Tibial nerve (tissue), 4 donors: ENCODE measurements around the gene TIGD6. TPM values are rescaled to one million over a fixed set of nuclear protein-coding genes. Genes with fewer than 3 reads are reported as not detected.

ENCODE experiments used
- DNase-seq, 2 donors: peaks; one replicate each; pipeline ENCODE4 v3.0.0-alpha.2; 2019; ENCODE audit warnings: low spot score in 2 of 2
- H3K27ac ChIP-seq, 4 donors: fragments of 200-600 bp; sonication (generic) in 3 of 4; one replicate each; pipeline ENCODE4 v1.5.1; 2017 to 2019; ENCODE audit warnings: mild to moderate bottlenecking in 1 of 4
- H3K27me3 ChIP-seq, 2 donors: fragments of 200-600 bp; sonication (generic) in 1 of 2; one replicate each; pipeline versions ENCODE4 v1.5.1 to v1.6.0; 2017 to 2019
- H3K36me3 ChIP-seq, 3 donors: fragments of 200-600 bp; sonication (generic); one replicate each; pipeline ENCODE4 v1.5.1; 2018 to 2019
- H3K4me1 ChIP-seq, 4 donors: fragments of 200-600 bp; sonication (generic) in 3 of 4; one replicate each; pipeline ENCODE4 v1.5.1; 2017 to 2019
- H3K4me3 ChIP-seq, 4 donors: fragments of 200-600 bp; sonication (generic) in 3 of 4; one replicate each; pipeline ENCODE4 v1.5.1; 2017 to 2019; ENCODE audit warnings: mild to moderate bottlenecking in 1 of 4, moderate library complexity in 1 of 4
- H3K9me3 ChIP-seq, 4 donors: fragments of 200-600 bp; sonication (generic) in 3 of 4; one replicate each; pipeline ENCODE4 v1.5.1; 2017 to 2019
- EP300 ChIP-seq, 2 donors: sonication (generic); formaldehyde crosslinking; IDR thresholded peaks; one replicate each; pipeline ENCODE4 v1.6.1; 2017; ENCODE audit warnings: antibody characterized with exemption in 2 of 2, mild to moderate bottlenecking in 1 of 2
- POLR2A ChIP-seq, 2 donors: fragments of 450-650 bp; IDR thresholded peaks; one replicate each; pipeline ENCODE4 v1.6.1; 2017; ENCODE audit warnings: antibody characterized with exemption in 2 of 2, mild to moderate bottlenecking in 2 of 2, moderate library complexity in 2 of 2
- WGBS, 2 donors: methylation state at CpG; one replicate each; pipeline ENCODE4 v1.1.5; 2018; 5-methylcytosine and 5-hydroxymethylcytosine counted together
- total RNA-seq, 4 donors: library from RNA; depleted of rRNA; stranded (reverse); fragments of >200 nt; gene quantifications; one replicate each; pipeline ENCODE4 v1.1.0, GENCODE V29; 2016
- TF ChIP-seq, protein P1 (sequence below), 5 experiments: fragments of 200-600 bp in 3 of 5; fragments of 450-650 bp in 2 of 5; sonication (generic) in 3 of 5; IDR thresholded peaks; one replicate each; pipeline ENCODE4 v1.5.1; 2016 to 2019; ENCODE audit warnings: antibody characterized with exemption in 5 of 5, mild to moderate bottlenecking in 3 of 5, moderate library complexity in 2 of 5

The TIGD6 gene
- total RNA-seq, 4 donors from 2014 or later, result 6.7 to 14.4 (median 8.1) TPM

DNA sequence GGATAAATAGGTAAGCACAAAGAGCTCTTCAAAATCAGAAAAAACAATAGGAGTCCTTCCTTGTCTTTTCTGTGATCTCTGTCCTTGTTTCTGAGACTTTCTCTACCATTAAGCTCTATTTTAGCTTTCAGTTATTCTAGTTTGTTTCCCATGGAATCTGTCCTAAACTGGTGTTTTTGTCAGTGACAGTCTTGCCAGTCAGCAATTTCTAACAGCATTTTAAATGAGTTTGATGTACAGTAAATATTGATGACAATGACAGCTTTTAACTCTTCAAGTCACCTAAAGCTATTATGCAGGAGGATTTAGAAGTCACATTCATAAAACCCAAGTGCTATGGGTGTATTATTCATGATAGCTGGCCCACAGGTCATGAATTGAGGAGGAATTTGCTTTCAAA is 17.9 kb downstream of the TIGD6 start:
- peaks cover 0 to 64% (median 0%) of the 10 kb centered on the region in 3 donors for H3K36me3 ChIP-seq
- H3K27ac ChIP-seq, result no peak overlapping the region
- no peaks in the 10 kb centered on the region for H3K27me3 ChIP-seq
- DNase-seq, result no peak
- H3K4me1 ChIP-seq, result no peaks in the 10 kb centered on the region
- TF ChIP-seq, protein P1, sequence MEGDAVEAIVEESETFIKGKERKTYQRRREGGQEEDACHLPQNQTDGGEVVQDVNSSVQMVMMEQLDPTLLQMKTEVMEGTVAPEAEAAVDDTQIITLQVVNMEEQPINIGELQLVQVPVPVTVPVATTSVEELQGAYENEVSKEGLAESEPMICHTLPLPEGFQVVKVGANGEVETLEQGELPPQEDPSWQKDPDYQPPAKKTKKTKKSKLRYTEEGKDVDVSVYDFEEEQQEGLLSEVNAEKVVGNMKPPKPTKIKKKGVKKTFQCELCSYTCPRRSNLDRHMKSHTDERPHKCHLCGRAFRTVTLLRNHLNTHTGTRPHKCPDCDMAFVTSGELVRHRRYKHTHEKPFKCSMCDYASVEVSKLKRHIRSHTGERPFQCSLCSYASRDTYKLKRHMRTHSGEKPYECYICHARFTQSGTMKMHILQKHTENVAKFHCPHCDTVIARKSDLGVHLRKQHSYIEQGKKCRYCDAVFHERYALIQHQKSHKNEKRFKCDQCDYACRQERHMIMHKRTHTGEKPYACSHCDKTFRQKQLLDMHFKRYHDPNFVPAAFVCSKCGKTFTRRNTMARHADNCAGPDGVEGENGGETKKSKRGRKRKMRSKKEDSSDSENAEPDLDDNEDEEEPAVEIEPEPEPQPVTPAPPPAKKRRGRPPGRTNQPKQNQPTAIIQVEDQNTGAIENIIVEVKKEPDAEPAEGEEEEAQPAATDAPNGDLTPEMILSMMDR (IDR thresholded peaks at IDR 0.05), result no peak
- no peaks in the 10 kb centered on the region for H3K9me3 ChIP-seq
- H3K4me3 ChIP-seq, result no peak overlapping the region

DNA sequence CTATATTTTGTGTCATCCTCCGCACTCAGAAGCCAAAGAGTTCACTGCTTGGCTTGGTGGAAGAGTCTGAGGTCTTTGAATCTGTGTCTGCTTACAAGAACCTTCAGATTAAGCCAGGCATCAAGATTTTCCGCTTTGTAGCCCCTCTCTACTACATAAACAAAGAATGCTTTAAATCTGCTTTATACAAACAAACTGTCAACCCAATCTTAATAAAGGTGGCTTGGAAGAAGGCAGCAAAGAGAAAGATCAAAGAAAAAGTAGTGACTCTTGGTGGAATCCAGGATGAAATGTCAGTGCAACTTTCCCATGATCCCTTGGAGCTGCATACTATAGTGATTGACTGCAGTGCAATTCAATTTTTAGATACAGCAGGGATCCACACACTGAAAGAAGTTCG is 19.2 kb downstream of the TIGD6 start:
- Histone ChIP-seq H3K27me3 (no peaks in the 10 kb centered on the region), H3K4me1 (no peaks in the 10 kb centered on the region), H3K9me3 (no peaks in the 10 kb centered on the region), H3K27ac (no peak overlapping the region), H3K4me3 (no peak overlapping the region), H3K36me3 (peaks cover 0 to 65% (median 0%) of the 10 kb centered on the region in 3 donors)
- no peak for TF ChIP-seq POLR2A (IDR thresholded peaks at IDR 0.05)
- TF ChIP-seq, protein P1 (IDR thresholded peaks at IDR 0.05), result no peak
- WGBS, 2 donors, result 85 to 86% methylated on average over 3 of the region's 3 CpGs
- no peak for DNase-seq

DNA sequence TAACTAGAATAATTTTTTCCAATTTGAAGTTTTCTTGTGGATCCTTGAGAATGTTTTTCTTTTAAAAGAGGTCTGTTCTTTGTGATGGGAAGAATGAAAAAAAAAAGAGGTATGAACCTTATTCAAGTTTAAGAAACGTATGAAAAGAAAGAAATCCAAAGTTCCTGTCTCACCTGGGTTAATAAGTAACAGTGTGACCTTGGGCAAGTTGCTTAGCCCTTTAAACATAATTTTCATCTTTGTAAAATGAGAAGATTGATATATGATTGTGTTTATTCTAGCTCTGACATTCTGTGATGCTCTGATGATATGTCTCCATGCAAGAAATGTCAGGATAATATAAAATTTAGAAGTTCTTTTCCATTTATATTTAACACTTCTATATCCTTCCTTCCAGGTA is 20.6 kb downstream of the TIGD6 start:
- Histone ChIP-seq H3K4me3 (no peak overlapping the region), H3K9me3 (no peaks in the 10 kb centered on the region), H3K27ac (no peak overlapping the region), H3K27me3 (no peaks in the 10 kb centered on the region), H3K4me1 (no peaks in the 10 kb centered on the region), H3K36me3 (peaks cover 0 to 65% (median 0%) of the 10 kb centered on the region in 3 donors)
- 79 to 83% methylated on average over 1 of the region's 1 CpG for WGBS, 2 donors
- no peak for DNase-seq
- TF ChIP-seq EP300 (IDR thresholded peaks at IDR 0.05), result no peak
- TF ChIP-seq POLR2A (IDR thresholded peaks at IDR 0.05), result no peak
- TF ChIP-seq, protein P1 (IDR thresholded peaks at IDR 0.05), result no peak

DNA sequence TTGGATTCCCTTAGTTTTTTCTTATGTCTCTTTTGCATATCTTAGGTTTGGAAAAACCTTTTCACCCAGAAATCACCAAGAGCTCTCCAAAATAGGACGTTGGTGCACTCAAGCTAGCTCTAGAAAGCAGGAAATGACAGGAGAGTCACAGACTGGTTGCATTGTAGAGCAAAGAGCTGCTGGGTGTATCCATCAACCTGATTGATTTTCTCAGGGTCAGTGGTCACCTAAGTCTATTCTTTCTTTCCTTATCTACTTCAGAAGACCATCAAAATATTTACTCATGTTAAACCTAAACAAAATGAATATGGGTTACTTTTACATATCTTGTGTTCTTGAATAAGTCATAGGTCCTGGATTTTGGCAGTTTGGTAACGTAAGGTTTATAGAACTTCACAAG is 25.0 kb downstream of the TIGD6 start:
- no peak for DNase-seq
- Histone ChIP-seq H3K9me3 (no peaks in the 10 kb centered on the region), H3K4me3 (no peak overlapping the region), H3K36me3 (peaks cover 0 to 38% (median 0%) of the 10 kb centered on the region in 3 donors), H3K27me3 (no peaks in the 10 kb centered on the region), H3K4me1 (no peaks in the 10 kb centered on the region), H3K27ac (no peak overlapping the region)
- no peak for TF ChIP-seq EP300 (IDR thresholded peaks at IDR 0.05)
- TF ChIP-seq POLR2A (IDR thresholded peaks at IDR 0.05), result no peak
- TF ChIP-seq, protein P1 (IDR thresholded peaks at IDR 0.05), result no peak
- 61 to 64% methylated on average over 2 of the region's 2 CpGs for WGBS, 2 donors

DNA sequence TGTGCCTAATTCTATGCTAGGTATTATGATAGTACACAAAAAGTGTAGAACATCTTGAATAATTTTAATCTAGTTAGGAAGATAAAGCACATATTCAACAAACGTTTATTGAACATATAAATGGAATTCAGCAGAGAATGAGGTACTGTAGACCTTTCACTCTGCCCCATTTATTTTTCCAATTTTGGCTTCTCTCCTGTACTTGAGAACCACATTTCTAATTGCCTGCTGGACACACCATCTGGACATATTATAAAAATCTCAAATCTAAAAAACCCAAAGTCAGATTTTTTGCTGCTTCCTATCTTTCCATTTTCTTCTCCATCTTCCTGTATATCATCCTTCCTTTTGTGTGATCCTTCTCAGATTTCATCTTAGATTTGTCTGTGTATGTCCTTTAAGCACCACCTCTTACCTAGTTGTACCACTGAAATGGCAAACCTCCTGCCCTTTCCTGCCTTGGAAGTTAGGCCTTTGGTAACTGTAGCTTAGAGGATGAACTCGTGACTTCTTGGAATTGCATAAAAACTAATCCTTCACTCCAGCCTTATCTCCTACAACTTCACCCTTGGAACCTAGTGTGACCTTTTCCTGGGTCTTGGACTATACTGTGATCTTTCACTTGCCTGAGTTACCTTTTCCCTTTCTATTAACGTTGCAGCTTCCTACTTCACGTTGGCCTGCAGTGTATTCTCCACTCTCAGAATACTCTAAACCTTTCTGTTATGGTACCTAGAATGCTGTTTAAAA is 31.1 kb downstream of the TIGD6 start:
- WGBS, 2 donors, result 83% methylated on average over 4 of the region's 4 CpGs
- DNase-seq, result no peak

More for the DNA sequence above, 31.1 kb downstream of the TIGD6 start:
- H3K27ac ChIP-seq, result no peak overlapping the region
- peaks cover 0 to 9% (median 0%) of the 10 kb centered on the region in 3 donors for H3K36me3 ChIP-seq
- TF ChIP-seq POLR2A (IDR thresholded peaks at IDR 0.05) (no peak), EP300 (IDR thresholded peaks at IDR 0.05) (no peak)
- TF ChIP-seq, protein P1 (IDR thresholded peaks at IDR 0.05), result no peak
- no peaks in the 10 kb centered on the region for H3K9me3 ChIP-seq
- H3K4me3 ChIP-seq, result no peak overlapping the region
- no peaks in the 10 kb centered on the region for H3K4me1 ChIP-seq
- no peaks in the 10 kb centered on the region for H3K27me3 ChIP-seq
